ENCODE results near the gene NFIA. TPM values are rescaled to one million over a fixed set of nuclear protein-coding genes. Genes with fewer than 3 reads are reported as not detected.

NFIA gene
- total and polyA plus RNA-seq, 9 of the 15 experiments (the other 6 are each of a cell fraction or from before 2014, with no cell fraction given), result 5.3 to 24.9 (median 9.8) TPM

DNA sequence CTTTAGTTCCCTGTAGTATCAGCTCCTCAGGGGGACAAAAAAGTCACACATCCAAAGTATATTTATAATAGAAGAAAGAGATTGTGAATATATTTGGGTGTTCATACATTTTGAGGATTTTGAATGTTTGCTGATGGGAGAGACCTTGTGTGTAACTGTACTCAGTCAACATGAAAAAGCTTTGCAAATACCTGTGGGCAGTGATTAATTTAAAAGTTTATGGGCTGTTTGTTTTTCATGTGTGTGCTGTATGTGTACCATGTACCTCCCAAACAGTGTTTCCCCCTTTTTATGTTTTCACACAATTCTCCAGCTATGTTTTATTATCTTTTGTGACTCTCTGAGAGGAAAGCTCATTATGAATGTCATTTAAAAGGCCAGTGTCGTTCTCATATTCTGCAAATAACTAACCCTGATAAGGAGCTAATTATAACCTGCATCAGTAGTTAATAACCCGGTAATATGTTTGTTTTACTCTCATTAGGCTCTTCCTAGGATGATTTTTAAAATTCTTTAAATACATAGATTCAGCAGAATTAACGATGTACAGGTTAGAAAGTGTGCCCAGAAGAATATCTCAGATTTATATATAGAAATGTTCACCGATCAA lies 271.5 kb downstream of the NFIA start:
- H3K9me1 ChIP-seq (ENCODE audit: control insufficient read depth, insufficient read depth, low read length), result no peaks in the 10 kb centered on the region
- CTCF ChIA-PET (ENCODE audit: low intra/inter-chr PET ratio), result no interaction called here
- DNase-seq (ENCODE audit: extremely low read depth in 1 of 4, low spot score in 3 of 4) (no peak), FAIRE-seq (no peak), ATAC-seq (no peak)
- no peak overlapping the region for H3K4me3 ChIP-seq
- POLR2A ChIA-PET, result interaction anchor here (0.6 to 1.3 kb wide), 3 partner anchors 12 to 457 kb away, joined by 3 read pairs; no protein-coding TSS in a partner anchor
- no peak overlapping the region for H3K27ac ChIP-seq (ENCODE audit: extremely low read depth, low read depth, low read length)
- no TSS peak for BruUV-seq (replicated peaks)
- peaks cover 4 to 5% of the 10 kb centered on the region in 2 experiments; a peak in 3 of 5 replicates for H3K4me1 ChIP-seq (replicated peaks in 1 of 2; ENCODE audit: control insufficient read depth in 2 of 2, insufficient read depth in 2 of 2, low read length in 2 of 2)
- no peaks in the 10 kb centered on the region for H3K9me3 ChIP-seq (replicated peaks; ENCODE audit: control insufficient read depth, insufficient read depth, low read depth, low read length)
- in situ Hi-C loops (cut with MboI) (no loop called here), intact Hi-C loops (cut with micrococcal nuclease) (no loop called here)
- H2AFZ ChIP-seq (ENCODE audit: low read depth, low read length), result no peak overlapping the region
- no peaks in the 10 kb centered on the region for H4K20me1 ChIP-seq (replicated peaks; ENCODE audit: control insufficient read depth, insufficient read depth, low read length)
- H3K79me2 ChIP-seq (ENCODE audit: control insufficient read depth, insufficient read depth, low read length), result no peaks in the 10 kb centered on the region
- WGBS (ENCODE audit: insufficient coverage, low coverage, missing lambda C conversion rate), result 64% methylated on average over 4 of the region's 4 CpGs
- H3K4me2 ChIP-seq (ENCODE audit: insufficient read depth, low read length), result no peak overlapping the region
- H3K9ac ChIP-seq (ENCODE audit: insufficient read depth in 1 of 2, low read depth in 2 of 2, low read length in 2 of 2), result no peak overlapping the region
- no peaks in the 10 kb centered on the region for H3K27me3 ChIP-seq (ENCODE audit: control insufficient read depth in 2 of 2, insufficient read depth in 2 of 2, low read length in 2 of 2)
- peaks cover 57% of the 10 kb centered on the region; the same call in 2 of the 3 replicates for H3K36me3 ChIP-seq (ENCODE audit: control insufficient read depth, insufficient read depth, low read length)
- TF ChIP-seq, protein P1, sequence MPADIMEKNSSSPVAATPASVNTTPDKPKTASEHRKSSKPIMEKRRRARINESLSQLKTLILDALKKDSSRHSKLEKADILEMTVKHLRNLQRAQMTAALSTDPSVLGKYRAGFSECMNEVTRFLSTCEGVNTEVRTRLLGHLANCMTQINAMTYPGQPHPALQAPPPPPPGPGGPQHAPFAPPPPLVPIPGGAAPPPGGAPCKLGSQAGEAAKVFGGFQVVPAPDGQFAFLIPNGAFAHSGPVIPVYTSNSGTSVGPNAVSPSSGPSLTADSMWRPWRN (IDR thresholded peaks at IDR 0.05; ENCODE audit: low read depth), result no peak
- TF ChIP-seq, protein P2, sequence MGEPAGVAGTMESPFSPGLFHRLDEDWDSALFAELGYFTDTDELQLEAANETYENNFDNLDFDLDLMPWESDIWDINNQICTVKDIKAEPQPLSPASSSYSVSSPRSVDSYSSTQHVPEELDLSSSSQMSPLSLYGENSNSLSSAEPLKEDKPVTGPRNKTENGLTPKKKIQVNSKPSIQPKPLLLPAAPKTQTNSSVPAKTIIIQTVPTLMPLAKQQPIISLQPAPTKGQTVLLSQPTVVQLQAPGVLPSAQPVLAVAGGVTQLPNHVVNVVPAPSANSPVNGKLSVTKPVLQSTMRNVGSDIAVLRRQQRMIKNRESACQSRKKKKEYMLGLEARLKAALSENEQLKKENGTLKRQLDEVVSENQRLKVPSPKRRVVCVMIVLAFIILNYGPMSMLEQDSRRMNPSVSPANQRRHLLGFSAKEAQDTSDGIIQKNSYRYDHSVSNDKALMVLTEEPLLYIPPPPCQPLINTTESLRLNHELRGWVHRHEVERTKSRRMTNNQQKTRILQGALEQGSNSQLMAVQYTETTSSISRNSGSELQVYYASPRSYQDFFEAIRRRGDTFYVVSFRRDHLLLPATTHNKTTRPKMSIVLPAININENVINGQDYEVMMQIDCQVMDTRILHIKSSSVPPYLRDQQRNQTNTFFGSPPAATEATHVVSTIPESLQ (CRISPR knock-in tag; IDR thresholded peaks at IDR 0.05), result no peak
- TF ChIP-seq, protein P3, sequence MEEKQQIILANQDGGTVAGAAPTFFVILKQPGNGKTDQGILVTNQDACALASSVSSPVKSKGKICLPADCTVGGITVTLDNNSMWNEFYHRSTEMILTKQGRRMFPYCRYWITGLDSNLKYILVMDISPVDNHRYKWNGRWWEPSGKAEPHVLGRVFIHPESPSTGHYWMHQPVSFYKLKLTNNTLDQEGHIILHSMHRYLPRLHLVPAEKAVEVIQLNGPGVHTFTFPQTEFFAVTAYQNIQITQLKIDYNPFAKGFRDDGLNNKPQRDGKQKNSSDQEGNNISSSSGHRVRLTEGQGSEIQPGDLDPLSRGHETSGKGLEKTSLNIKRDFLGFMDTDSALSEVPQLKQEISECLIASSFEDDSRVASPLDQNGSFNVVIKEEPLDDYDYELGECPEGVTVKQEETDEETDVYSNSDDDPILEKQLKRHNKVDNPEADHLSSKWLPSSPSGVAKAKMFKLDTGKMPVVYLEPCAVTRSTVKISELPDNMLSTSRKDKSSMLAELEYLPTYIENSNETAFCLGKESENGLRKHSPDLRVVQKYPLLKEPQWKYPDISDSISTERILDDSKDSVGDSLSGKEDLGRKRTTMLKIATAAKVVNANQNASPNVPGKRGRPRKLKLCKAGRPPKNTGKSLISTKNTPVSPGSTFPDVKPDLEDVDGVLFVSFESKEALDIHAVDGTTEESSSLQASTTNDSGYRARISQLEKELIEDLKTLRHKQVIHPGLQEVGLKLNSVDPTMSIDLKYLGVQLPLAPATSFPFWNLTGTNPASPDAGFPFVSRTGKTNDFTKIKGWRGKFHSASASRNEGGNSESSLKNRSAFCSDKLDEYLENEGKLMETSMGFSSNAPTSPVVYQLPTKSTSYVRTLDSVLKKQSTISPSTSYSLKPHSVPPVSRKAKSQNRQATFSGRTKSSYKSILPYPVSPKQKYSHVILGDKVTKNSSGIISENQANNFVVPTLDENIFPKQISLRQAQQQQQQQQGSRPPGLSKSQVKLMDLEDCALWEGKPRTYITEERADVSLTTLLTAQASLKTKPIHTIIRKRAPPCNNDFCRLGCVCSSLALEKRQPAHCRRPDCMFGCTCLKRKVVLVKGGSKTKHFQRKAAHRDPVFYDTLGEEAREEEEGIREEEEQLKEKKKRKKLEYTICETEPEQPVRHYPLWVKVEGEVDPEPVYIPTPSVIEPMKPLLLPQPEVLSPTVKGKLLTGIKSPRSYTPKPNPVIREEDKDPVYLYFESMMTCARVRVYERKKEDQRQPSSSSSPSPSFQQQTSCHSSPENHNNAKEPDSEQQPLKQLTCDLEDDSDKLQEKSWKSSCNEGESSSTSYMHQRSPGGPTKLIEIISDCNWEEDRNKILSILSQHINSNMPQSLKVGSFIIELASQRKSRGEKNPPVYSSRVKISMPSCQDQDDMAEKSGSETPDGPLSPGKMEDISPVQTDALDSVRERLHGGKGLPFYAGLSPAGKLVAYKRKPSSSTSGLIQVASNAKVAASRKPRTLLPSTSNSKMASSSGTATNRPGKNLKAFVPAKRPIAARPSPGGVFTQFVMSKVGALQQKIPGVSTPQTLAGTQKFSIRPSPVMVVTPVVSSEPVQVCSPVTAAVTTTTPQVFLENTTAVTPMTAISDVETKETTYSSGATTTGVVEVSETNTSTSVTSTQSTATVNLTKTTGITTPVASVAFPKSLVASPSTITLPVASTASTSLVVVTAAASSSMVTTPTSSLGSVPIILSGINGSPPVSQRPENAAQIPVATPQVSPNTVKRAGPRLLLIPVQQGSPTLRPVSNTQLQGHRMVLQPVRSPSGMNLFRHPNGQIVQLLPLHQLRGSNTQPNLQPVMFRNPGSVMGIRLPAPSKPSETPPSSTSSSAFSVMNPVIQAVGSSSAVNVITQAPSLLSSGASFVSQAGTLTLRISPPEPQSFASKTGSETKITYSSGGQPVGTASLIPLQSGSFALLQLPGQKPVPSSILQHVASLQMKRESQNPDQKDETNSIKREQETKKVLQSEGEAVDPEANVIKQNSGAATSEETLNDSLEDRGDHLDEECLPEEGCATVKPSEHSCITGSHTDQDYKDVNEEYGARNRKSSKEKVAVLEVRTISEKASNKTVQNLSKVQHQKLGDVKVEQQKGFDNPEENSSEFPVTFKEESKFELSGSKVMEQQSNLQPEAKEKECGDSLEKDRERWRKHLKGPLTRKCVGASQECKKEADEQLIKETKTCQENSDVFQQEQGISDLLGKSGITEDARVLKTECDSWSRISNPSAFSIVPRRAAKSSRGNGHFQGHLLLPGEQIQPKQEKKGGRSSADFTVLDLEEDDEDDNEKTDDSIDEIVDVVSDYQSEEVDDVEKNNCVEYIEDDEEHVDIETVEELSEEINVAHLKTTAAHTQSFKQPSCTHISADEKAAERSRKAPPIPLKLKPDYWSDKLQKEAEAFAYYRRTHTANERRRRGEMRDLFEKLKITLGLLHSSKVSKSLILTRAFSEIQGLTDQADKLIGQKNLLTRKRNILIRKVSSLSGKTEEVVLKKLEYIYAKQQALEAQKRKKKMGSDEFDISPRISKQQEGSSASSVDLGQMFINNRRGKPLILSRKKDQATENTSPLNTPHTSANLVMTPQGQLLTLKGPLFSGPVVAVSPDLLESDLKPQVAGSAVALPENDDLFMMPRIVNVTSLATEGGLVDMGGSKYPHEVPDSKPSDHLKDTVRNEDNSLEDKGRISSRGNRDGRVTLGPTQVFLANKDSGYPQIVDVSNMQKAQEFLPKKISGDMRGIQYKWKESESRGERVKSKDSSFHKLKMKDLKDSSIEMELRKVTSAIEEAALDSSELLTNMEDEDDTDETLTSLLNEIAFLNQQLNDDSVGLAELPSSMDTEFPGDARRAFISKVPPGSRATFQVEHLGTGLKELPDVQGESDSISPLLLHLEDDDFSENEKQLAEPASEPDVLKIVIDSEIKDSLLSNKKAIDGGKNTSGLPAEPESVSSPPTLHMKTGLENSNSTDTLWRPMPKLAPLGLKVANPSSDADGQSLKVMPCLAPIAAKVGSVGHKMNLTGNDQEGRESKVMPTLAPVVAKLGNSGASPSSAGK (IDR thresholded peaks at IDR 0.05), result no peak
- TF ChIP-seq CBX3 (IDR thresholded peaks at IDR 0.05; ENCODE audit: borderline replicate concordance in 1 of 2, low read length in 2 of 2) (no peak), FOXJ3 (CRISPR knock-in tag; IDR thresholded peaks at IDR 0.05) (no peak), HSF4 (CRISPR knock-in tag; IDR thresholded peaks at IDR 0.05; ENCODE audit: borderline replicate concordance) (no peak), MBD2 (IDR thresholded peaks at IDR 0.05; ENCODE audit: borderline replicate concordance, low read depth) (no peak), ZFP1 (CRISPR knock-in tag; IDR thresholded peaks at IDR 0.05) (no peak)
